ENCODE results near the gene TTLL9. TPM values are rescaled to one million over a fixed set of nuclear protein-coding genes. Genes with fewer than 3 reads are reported as not detected.

TTLL9 gene
- total and polyA plus RNA-seq, 2 of the 13 experiments (the other 11 are each of a cell fraction or from before 2014, with no cell fraction given) = not detected

- TF ChIP-seq NR2F2 (IDR thresholded peaks at IDR 0.05; ENCODE audit: borderline replicate concordance, low read depth) (no peak; the same call in 1 of the 2 replicates), ZZZ3 (CRISPR knock-in tag; IDR thresholded peaks at IDR 0.05; ENCODE audit: borderline replicate concordance) (no peak), ZNF256 (CRISPR knock-in tag; conservative IDR thresholded peaks at IDR 0.05) (no peak), ERF (CRISPR knock-in tag; IDR thresholded peaks at IDR 0.05) (peak; percentile 92), U2AF2 (IDR thresholded peaks at IDR 0.05; ENCODE audit: low read depth, low read length) (peak; percentile 99), ZNF564 (CRISPR knock-in tag; IDR thresholded peaks at IDR 0.05) (no peak), KDM3A (CRISPR knock-in tag; IDR thresholded peaks at IDR 0.05; ENCODE audit: low read depth) (peak; percentile 29; the same call in 1 of the 2 replicates), ZNF430 (CRISPR knock-in tag; IDR thresholded peaks at IDR 0.05) (peak; percentile 66), YEATS2 (CRISPR knock-in tag; IDR thresholded peaks at IDR 0.05; ENCODE audit: borderline replicate concordance) (peak; percentile 84), NCOA2 (CRISPR knock-in tag; IDR thresholded peaks at IDR 0.05) (peak; percentile 72), ZNF556 (CRISPR knock-in tag; IDR thresholded peaks at IDR 0.05; ENCODE audit: borderline replicate concordance) (peak; percentile 73), ZMAT3 (CRISPR knock-in tag; conservative IDR thresholded peaks at IDR 0.05) (no peak), RORA (CRISPR knock-in tag; IDR thresholded peaks at IDR 0.05) (no peak), SNAI1 (CRISPR knock-in tag; IDR thresholded peaks at IDR 0.05; ENCODE audit: borderline replicate concordance) (no peak; the same call in 1 of the 2 replicates), ZNF713 (CRISPR knock-in tag; IDR thresholded peaks at IDR 0.05) (0 out of 2 replicates have a peak, but pooled peaks have one; percentile 9)
- TF ChIP-seq, protein P1, sequence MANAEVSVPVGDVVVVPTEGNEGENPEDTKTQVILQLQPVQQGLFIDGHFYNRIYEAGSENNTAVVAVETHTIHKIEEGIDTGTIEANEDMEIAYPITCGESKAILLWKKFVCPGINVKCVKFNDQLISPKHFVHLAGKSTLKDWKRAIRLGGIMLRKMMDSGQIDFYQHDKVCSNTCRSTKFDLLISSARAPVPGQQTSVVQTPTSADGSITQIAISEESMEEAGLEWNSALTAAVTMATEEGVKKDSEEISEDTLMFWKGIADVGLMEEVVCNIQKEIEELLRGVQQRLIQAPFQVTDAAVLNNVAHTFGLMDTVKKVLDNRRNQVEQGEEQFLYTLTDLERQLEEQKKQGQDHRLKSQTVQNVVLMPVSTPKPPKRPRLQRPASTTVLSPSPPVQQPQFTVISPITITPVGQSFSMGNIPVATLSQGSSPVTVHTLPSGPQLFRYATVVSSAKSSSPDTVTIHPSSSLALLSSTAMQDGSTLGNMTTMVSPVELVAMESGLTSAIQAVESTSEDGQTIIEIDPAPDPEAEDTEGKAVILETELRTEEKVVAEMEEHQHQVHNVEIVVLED (CRISPR knock-in tag; IDR thresholded peaks at IDR 0.05; ENCODE audit: borderline replicate concordance) = peak; percentile 49; the same call in 1 of the 2 replicates
- TF ChIP-seq, protein P2, sequence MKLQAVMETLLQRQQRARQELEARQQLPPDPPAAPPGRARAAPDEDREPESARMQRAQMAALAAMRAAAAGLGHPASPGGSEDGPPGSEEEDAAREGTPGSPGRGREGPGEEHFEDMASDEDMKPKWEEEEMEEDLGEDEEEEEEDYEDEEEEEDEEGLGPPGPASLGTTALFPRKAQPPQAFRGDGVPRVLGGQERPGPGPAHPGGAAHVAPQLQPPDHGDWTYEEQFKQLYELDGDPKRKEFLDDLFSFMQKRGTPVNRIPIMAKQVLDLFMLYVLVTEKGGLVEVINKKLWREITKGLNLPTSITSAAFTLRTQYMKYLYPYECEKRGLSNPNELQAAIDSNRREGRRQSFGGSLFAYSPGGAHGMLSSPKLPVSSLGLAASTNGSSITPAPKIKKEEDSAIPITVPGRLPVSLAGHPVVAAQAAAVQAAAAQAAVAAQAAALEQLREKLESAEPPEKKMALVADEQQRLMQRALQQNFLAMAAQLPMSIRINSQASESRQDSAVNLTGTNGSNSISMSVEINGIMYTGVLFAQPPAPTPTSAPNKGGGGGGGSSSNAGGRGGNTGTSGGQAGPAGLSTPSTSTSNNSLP (IDR thresholded peaks at IDR 0.05; ENCODE audit: low read depth, low read length) = no peak
- TF ChIP-seq, protein P3, sequence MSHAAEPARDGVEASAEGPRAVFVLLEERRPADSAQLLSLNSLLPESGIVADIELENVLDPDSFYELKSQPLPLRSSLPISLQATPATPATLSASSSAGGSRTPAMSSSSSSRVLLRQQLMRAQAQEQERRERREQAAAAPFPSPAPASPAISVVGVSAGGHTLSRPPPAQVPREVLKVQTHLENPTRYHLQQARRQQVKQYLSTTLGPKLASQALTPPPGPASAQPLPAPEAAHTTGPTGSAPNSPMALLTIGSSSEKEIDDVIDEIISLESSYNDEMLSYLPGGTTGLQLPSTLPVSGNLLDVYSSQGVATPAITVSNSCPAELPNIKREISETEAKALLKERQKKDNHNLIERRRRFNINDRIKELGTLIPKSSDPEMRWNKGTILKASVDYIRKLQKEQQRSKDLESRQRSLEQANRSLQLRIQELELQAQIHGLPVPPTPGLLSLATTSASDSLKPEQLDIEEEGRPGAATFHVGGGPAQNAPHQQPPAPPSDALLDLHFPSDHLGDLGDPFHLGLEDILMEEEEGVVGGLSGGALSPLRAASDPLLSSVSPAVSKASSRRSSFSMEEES (CRISPR knock-in tag; IDR thresholded peaks at IDR 0.05) = peak; percentile 78
- TF ChIP-seq, protein P4, sequence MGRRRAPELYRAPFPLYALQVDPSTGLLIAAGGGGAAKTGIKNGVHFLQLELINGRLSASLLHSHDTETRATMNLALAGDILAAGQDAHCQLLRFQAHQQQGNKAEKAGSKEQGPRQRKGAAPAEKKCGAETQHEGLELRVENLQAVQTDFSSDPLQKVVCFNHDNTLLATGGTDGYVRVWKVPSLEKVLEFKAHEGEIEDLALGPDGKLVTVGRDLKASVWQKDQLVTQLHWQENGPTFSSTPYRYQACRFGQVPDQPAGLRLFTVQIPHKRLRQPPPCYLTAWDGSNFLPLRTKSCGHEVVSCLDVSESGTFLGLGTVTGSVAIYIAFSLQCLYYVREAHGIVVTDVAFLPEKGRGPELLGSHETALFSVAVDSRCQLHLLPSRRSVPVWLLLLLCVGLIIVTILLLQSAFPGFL (CRISPR knock-in tag; IDR thresholded peaks at IDR 0.05) = 0 out of 2 replicates have a peak, but pooled peaks have one; percentile 69
- TF ChIP-seq, protein P5, sequence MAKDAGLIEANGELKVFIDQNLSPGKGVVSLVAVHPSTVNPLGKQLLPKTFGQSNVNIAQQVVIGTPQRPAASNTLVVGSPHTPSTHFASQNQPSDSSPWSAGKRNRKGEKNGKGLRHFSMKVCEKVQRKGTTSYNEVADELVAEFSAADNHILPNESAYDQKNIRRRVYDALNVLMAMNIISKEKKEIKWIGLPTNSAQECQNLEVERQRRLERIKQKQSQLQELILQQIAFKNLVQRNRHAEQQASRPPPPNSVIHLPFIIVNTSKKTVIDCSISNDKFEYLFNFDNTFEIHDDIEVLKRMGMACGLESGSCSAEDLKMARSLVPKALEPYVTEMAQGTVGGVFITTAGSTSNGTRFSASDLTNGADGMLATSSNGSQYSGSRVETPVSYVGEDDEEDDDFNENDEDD (CRISPR knock-in tag; IDR thresholded peaks at IDR 0.05; ENCODE audit: borderline replicate concordance) = peak; percentile 46; the same call in 1 of the 2 replicates
These were observed 8.9 kb downstream of the TTLL9 start (continued) for GRCh38 chr20:31879143-31879987.

All from HepG2 (cell line).